ENCODE data around the gene VSTM2A.

GRCh38 chr7:54541669-54542625 lies at the start of gene VSTM2A:
- TF ChIP-seq, protein P1, sequence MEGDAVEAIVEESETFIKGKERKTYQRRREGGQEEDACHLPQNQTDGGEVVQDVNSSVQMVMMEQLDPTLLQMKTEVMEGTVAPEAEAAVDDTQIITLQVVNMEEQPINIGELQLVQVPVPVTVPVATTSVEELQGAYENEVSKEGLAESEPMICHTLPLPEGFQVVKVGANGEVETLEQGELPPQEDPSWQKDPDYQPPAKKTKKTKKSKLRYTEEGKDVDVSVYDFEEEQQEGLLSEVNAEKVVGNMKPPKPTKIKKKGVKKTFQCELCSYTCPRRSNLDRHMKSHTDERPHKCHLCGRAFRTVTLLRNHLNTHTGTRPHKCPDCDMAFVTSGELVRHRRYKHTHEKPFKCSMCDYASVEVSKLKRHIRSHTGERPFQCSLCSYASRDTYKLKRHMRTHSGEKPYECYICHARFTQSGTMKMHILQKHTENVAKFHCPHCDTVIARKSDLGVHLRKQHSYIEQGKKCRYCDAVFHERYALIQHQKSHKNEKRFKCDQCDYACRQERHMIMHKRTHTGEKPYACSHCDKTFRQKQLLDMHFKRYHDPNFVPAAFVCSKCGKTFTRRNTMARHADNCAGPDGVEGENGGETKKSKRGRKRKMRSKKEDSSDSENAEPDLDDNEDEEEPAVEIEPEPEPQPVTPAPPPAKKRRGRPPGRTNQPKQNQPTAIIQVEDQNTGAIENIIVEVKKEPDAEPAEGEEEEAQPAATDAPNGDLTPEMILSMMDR (IDR thresholded peaks at IDR 0.05) = no peak
- TF ChIP-seq POLR2A (IDR thresholded peaks at IDR 0.05) (no peak), EP300 (IDR thresholded peaks at IDR 0.05; ENCODE audit: low read depth) (no peak), POLR2AphosphoS5 (IDR thresholded peaks at IDR 0.05) (no peak)

Measured in transverse colon (tissue), 4 donors.